Heart left ventricle (tissue), 16 donors: Measurements from ENCODE around the gene WDR86. TPM values are rescaled to one million over a fixed set of nuclear protein-coding genes. Genes with fewer than 3 reads are reported as not detected.

Experiments
- ATAC-seq, 4 donors: fragments of 200-7000 bp; cut with Tn5 transposase; one replicate each; pipeline ENCODE4 v1.9.1; 2020 to 2022; ENCODE audit warnings: moderate library complexity in 4 of 4, mild to moderate bottlenecking in 3 of 4, moderate number of reproducible peaks in 1 of 4
- DNase-seq, 5 donors: peaks; one replicate each; pipeline ENCODE4 v3.0.0-alpha.2; 2020
- H3K27ac ChIP-seq, 12 donors: fragments of 200-600 bp; sonication (generic) in 4 of 12; one replicate each; pipeline versions ENCODE4 v1.5.0 to v1.8.0; 2016 to 2022; ENCODE audit warnings: mild to moderate bottlenecking in 2 of 12
- H3K27me3 ChIP-seq, 9 donors: fragments of 200-600 bp; sonication (generic) in 2 of 9; one replicate each; pipeline versions ENCODE4 v1.5.1 to v1.8.0; 2016 to 2022; ENCODE audit warnings: mild to moderate bottlenecking in 3 of 9
- H3K36me3 ChIP-seq, 9 donors: fragments of 200-600 bp; sonication (generic) in 2 of 9; one replicate each; pipeline versions ENCODE4 v1.5.0 to v1.8.0; 2018 to 2022; ENCODE audit warnings: mild to moderate bottlenecking in 2 of 9
- H3K4me1 ChIP-seq, 12 donors: fragments of 200-600 bp; sonication (generic) in 4 of 12; one replicate each; pipeline versions ENCODE4 v1.5.0 to v1.8.0; 2016 to 2022; ENCODE audit warnings: mild to moderate bottlenecking in 3 of 12
- H3K4me3 ChIP-seq, 12 donors: fragments of 200-600 bp; sonication (generic) in 4 of 12; one replicate each; pipeline versions ENCODE4 v1.5.0 to v1.8.0; 2017 to 2022; ENCODE audit warnings: mild to moderate bottlenecking in 9 of 12, moderate library complexity in 4 of 12
- H3K9me3 ChIP-seq, 12 donors: fragments of 200-600 bp; sonication (generic) in 4 of 12; one replicate each; pipeline versions ENCODE4 v1.5.0 to v1.8.0; 2016 to 2022; ENCODE audit warnings: mild to moderate bottlenecking in 1 of 12
- POLR2A ChIP-seq, 2 donors: fragments of 450-650 bp; IDR thresholded peaks; one replicate each; pipeline ENCODE4 v1.6.1; 2017; ENCODE audit warnings: antibody characterized with exemption in 2 of 2, mild to moderate bottlenecking in 2 of 2, moderate library complexity in 2 of 2
- WGBS, 4 donors: extraction: QIAGEN DNeasy Blood & Tissue Kit in 2 of 4; methylation state at CpG; one replicate each; pipeline versions ENCODE4 v1.1.5 to v1.1.7; 2013 to 2018; 5-methylcytosine and 5-hydroxymethylcytosine counted together
- intact Hi-C, 10 donors: fragments of 100-400 bp; cut with DNase I; formaldehyde crosslinking; loops; one replicate each; pipeline versions ENCODE4 v1.11.1 to v1.14.2; 2022
- polyA plus RNA-seq, 2 donors: library from polyadenylated mRNA; stranded (reverse); fragments of 200-250 nt; gene quantifications; one replicate each; pipeline ENCODE4 v1.2.3, GENCODE V29; 2013
- total RNA-seq, 9 donors: library from RNA; depleted of rRNA in 2 of 9; stranded (reverse); fragments of >200 nt in 2 of 9; fragmentation: NEBNext Ultra II Directional in 3 of 9; extraction: Animal tissue kit (Norgen Biotek cat#: 25700) in 3 of 9; gene quantifications; one replicate each; pipeline versions ENCODE4 v1.1.0 to v1.2.4, GENCODE V29; 2016 to 2023
- TF ChIP-seq, protein P1 (sequence below), 12 donors: fragments of 200-600 bp; sonication (generic) in 4 of 12; IDR thresholded peaks; one replicate each; pipeline versions ENCODE4 v1.5.0 to v1.8.0; 2018 to 2022; ENCODE audit warnings: antibody characterized with exemption in 12 of 12, mild to moderate bottlenecking in 5 of 12
- donor health status: ischemic (EF 13 %, LVEDD 7.1; RV severe dilation, severe dysfunction).
- donor health status: healthy with polysubstance abuse.
- donor health status: DM: no; HTN: yes; CAD: no.
- donor health status: DM: no; HTN: no; CAD: no.
- donor health status: ischemic (EF 25% LVEDD 6.9; RV normal size, moderate dysfunction).
- donor health status: ischemic (EF 25% LVEDD 5.7; RV mildly dilated, moderate dysfunction).
- donor health status: healthy.
- donor health status: DM: yes; HTN: yes; CAD: no.
- donor health status: ischemic (EF 35%, LVEDD 5.7; RV mildly dilated, moderate dysfunction).
- donor health status: nonischemic (EF 11% LVEDD 7.7; RV severe dilation, severe dysfunction).
- donor health status: DM: yes; HTN: yes; CAD: no.
- donor health status: PGD.
- donor health status: ischemic (EF 29% LVEDD 5.4; RV normal size, mild dysfunction).
- donor health status: nonischemic (EF 23%, LVEDD 6.1; RV moderate dilation, normal function).

Gene WDR86
- total and polyA plus RNA-seq, 11 donors, result 0.37 to 1.7 (median 0.52) TPM; not detected in 5

DNA sequence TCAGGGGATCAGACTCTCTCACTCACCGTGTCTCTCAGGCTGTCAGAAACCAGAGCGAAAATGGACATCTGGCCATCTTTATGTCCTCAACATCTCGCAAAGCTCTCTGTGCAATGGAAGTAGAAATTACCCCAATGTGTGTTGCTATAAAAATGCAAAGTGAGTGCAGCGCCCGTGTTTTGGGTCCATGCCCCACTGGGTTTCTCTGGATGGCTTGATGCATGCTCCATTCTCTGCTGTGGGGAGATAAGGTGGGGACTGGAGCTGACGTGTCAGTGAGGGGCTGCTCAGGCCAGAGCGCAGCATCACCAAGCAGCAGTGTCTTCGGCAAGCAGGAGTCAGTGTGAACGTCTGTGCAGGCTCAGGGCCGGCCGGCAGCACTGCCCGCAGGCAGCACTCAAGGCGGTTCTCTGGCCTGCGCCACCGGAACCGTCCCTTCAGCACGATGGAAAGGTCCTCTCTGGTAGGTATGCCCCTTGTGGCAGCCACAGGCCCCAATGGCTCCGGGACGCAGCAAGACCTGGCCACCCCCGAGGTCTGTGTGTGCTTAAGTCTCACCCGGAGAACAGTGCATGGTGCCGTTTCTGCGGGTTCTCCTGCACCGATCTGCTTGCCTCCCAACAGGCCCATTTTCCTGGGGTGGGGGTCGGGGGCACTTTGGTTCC is 30.2 kb downstream of the WDR86 start:
- H3K4me1 ChIP-seq, result peaks cover 0 to 21% (median 13%) of the 10 kb centered on the region in 12 donors
- TF ChIP-seq POLR2A (IDR thresholded peaks at IDR 0.05), result no peak
- TF ChIP-seq, protein P1, sequence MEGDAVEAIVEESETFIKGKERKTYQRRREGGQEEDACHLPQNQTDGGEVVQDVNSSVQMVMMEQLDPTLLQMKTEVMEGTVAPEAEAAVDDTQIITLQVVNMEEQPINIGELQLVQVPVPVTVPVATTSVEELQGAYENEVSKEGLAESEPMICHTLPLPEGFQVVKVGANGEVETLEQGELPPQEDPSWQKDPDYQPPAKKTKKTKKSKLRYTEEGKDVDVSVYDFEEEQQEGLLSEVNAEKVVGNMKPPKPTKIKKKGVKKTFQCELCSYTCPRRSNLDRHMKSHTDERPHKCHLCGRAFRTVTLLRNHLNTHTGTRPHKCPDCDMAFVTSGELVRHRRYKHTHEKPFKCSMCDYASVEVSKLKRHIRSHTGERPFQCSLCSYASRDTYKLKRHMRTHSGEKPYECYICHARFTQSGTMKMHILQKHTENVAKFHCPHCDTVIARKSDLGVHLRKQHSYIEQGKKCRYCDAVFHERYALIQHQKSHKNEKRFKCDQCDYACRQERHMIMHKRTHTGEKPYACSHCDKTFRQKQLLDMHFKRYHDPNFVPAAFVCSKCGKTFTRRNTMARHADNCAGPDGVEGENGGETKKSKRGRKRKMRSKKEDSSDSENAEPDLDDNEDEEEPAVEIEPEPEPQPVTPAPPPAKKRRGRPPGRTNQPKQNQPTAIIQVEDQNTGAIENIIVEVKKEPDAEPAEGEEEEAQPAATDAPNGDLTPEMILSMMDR (IDR thresholded peaks at IDR 0.05), result no peak
- H3K27ac ChIP-seq, result no peak overlapping the region
- WGBS, 4 donors, result 88 to 92% (median 89%) methylated on average over 11 to 25 of the region's 25 CpGs
- DNase-seq (peak in 1 of 5 donors; percentile 57), ATAC-seq (peak in 1 of 4 donors; percentile 11)
- no peaks in the 10 kb centered on the region for H3K9me3 ChIP-seq
- peaks cover 0 to 43% (median 38%) of the 10 kb centered on the region in 9 donors for H3K36me3 ChIP-seq
- intact Hi-C loops, result loop anchor here in 3 of 10 donors (5.0 to 10.0 kb wide), 3 partner anchors 38 to 375 kb away; no protein-coding TSS in a partner anchor
- H3K4me3 ChIP-seq, result no peak overlapping the region
- H3K27me3 ChIP-seq, result peaks cover 6 to 36% (median 19%) of the 10 kb centered on the region in 9 donors

DNA sequence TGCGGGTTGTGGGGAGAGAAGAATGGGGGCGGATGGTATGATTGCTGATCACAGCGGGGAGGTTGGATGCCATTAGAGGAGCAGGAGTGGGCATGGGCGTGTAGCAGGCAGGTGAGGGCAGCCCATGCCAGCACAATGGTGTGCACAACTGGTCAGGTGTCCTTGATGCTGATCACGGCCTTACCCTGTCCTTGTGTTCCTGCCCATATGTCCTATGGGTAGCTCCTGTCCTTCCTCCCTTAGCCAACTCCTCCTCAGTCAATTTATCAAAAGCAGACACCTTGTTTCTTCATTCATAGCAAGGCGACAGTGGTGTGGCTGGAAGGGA is 30.7 kb downstream of the WDR86 start:
- H3K27ac ChIP-seq, result no peak overlapping the region
- peaks cover 0 to 21% (median 13%) of the 10 kb centered on the region in 12 donors for H3K4me1 ChIP-seq
- no peak for DNase-seq
- TF ChIP-seq, protein P1 (IDR thresholded peaks at IDR 0.05), result no peak
- no peak for TF ChIP-seq POLR2A (IDR thresholded peaks at IDR 0.05)
- intact Hi-C loops, result loop anchor here in 1 of 10 donors (10.0 kb wide), 1 partner anchor 376 kb away; no protein-coding TSS in a partner anchor
- no peak for ATAC-seq
- peaks cover 0 to 48% (median 43%) of the 10 kb centered on the region in 9 donors for H3K36me3 ChIP-seq
- no peaks in the 10 kb centered on the region for H3K9me3 ChIP-seq
- H3K27me3 ChIP-seq, result peaks cover 6 to 33% (median 19%) of the 10 kb centered on the region in 9 donors
- no peak overlapping the region for H3K4me3 ChIP-seq
- 87 to 95% (median 94%) methylated on average over 6 of the region's 6 CpGs for WGBS, 4 donors

DNA sequence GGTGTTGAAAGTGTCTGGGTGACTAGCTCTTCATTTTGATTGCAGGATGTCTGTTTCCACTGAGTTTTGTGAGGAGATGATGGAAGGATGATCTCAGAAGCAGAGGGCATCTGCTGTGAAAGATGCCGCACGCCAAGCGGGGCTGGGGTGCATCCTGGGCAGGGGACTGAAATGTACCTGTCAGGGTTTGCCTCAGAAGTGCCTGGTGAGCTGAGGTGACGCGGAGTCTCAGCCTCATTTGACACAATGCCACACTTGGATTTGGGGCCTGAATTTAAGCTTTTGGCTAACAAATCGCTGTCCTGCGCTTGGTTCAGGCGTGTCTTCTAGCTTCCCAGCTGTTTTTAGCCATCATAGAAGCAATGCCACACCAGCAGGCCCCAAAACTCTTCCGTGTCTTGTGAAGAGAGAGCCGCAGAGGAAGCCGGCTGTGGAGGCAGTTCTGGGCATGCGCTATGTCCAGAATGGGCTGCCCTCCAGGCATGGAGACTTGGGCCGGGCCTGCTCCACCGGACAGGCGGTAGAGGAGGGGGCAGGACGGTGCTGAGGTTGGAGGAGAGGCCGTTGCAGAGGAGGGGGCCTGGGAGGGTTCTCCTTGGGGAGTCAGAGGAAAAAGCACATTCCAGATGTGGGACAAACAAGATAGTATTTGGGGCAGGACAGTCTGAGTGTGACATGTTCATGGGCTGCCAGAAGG is 31.2 kb downstream of the WDR86 start:
- peaks cover 0 to 53% (median 47%) of the 10 kb centered on the region in 9 donors for H3K36me3 ChIP-seq

DNA sequence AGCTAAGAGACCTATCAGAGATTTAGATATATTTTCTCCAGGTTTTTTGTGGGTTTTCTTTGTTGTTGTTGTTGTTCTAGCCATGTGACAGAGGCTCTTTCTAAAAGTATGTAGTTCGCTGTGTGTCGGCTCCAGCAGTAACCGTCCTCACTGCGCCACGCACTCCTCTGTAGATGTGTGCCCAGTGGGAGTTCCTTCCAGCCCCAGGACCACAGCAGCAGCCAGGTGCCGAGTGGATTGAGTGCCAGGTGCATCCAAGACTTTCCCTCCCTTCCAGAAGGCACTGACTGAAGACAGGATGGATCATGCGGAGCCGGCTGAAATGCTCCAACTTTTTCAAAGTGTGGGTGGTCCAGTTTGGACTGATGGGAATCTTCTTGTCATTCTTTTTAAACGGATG is 31.8 kb downstream of the WDR86 start:
- 88 to 91% (median 90%) methylated on average over 9 of the region's 9 CpGs for WGBS, 4 donors
- no peak overlapping the region for H3K4me3 ChIP-seq
- no peak for DNase-seq
- H3K4me1 ChIP-seq, result peaks cover 0 to 21% (median 13%) of the 10 kb centered on the region in 12 donors
- intact Hi-C loops, result loop anchor here in 1 of 10 donors (10.0 kb wide), 1 partner anchor 377 kb away; no protein-coding TSS in a partner anchor
- H3K27me3 ChIP-seq, result peaks cover 6 to 23% (median 16%) of the 10 kb centered on the region in 9 donors
- H3K36me3 ChIP-seq, result peaks cover 0 to 60% (median 51%) of the 10 kb centered on the region in 9 donors
- H3K27ac ChIP-seq, result no peak overlapping the region
- H3K9me3 ChIP-seq, result no peaks in the 10 kb centered on the region
- no peak for ATAC-seq
- TF ChIP-seq, protein P1 (IDR thresholded peaks at IDR 0.05), result no peak
- TF ChIP-seq POLR2A (IDR thresholded peaks at IDR 0.05), result no peak

More for the DNA sequence above, 31.2 kb downstream of the WDR86 start:
- Histone ChIP-seq H3K4me1 (peaks cover 0 to 21% (median 13%) of the 10 kb centered on the region in 12 donors), H3K27ac (no peak overlapping the region), H3K4me3 (no peak overlapping the region), H3K27me3 (peaks cover 6 to 28% (median 19%) of the 10 kb centered on the region in 9 donors), H3K9me3 (no peaks in the 10 kb centered on the region)
- intact Hi-C loops, result loop anchor here in 1 of 10 donors (10.0 kb wide), 1 partner anchor 376 kb away; no protein-coding TSS in a partner anchor
- DNase-seq (peak in 1 of 5 donors; percentile 40), ATAC-seq (no peak)
- 82 to 84% (median 83%) methylated on average over 17 of the region's 17 CpGs for WGBS, 4 donors
- no peak for TF ChIP-seq POLR2A (IDR thresholded peaks at IDR 0.05)
